ENCODE data around the gene PRRT1B. TPM values are rescaled to one million over a fixed set of nuclear protein-coding genes. Genes with fewer than 3 reads are reported as not detected.
A peak's percentile ranks its signal among the peaks of the same experiment; 100 is the strongest.

The PRRT1B gene
- total RNA-seq, 1 donor from 2014 or later = not detected

GRCh38 chr9:131528886-131529505 is 16.3 kb upstream of the PRRT1B start:
- Mint-ChIP-seq H3K4me1 (peaks cover 7% of the 10 kb centered on the region), H3K36me3 (peaks cover 18% of the 10 kb centered on the region), H3K27ac (no peak overlapping the region), H3K27me3 (ENCODE audit: low read depth) (no peaks in the 10 kb centered on the region), H3K9me3 (no peaks in the 10 kb centered on the region), H3K4me3 (peak overlapping the region; percentile 80)
- DNase-seq (ENCODE audit: low spot score in 2 of 2, unreplicated experiment in 2 of 2) = no peak
- TF ChIP-seq CTCF (IDR thresholded peaks at IDR 0.05; ENCODE audit: unreplicated experiment) = no peak

- Mint-ChIP-seq H3K4me1 (peaks cover 7% of the 10 kb centered on the region), H3K27ac (peak overlapping the region; percentile 67), H3K36me3 (peaks cover 15% of the 10 kb centered on the region), H3K9me3 (no peaks in the 10 kb centered on the region), H3K4me3 (peak overlapping the region; percentile 80), H3K27me3 (ENCODE audit: low read depth) (no peaks in the 10 kb centered on the region)
- TF ChIP-seq CTCF (IDR thresholded peaks at IDR 0.05; ENCODE audit: unreplicated experiment) = no peak
- no peak for DNase-seq (ENCODE audit: low spot score in 2 of 2, unreplicated experiment in 2 of 2)
These were observed 15.5 kb upstream of the PRRT1B start for GRCh38 chr9:131529597-131530545.

GRCh38 chr9:131530546-131530919 is 14.8 kb upstream of the PRRT1B start:
- Mint-ChIP-seq H3K36me3 (peaks cover 15% of the 10 kb centered on the region), H3K27ac (peak overlapping the region; percentile 67)

GRCh38 chr9:131530920-131531832 is 14.1 kb upstream of the PRRT1B start, which contains the start of gene UCK1:
UCK1 (minus strand) TSS chr9:131531263; CDS start chr9:131531174, 89 bp downstream.
- no peaks in the 10 kb centered on the region for H3K9me3 Mint-ChIP-seq
- peak within 1 kb of the TSS; percentile 80 for H3K4me3 Mint-ChIP-seq
- H3K36me3 Mint-ChIP-seq = peaks cover 14% of the 10 kb centered on the region
- H3K4me1 Mint-ChIP-seq = peaks cover 7% of the 10 kb centered on the region
- no peak for TF ChIP-seq CTCF (IDR thresholded peaks at IDR 0.05; ENCODE audit: unreplicated experiment)
- H3K27ac Mint-ChIP-seq = peak within 1 kb of the TSS; percentile 67
- peak; percentile 75 to 78 for DNase-seq (ENCODE audit: low spot score in 2 of 2, unreplicated experiment in 2 of 2)
- H3K27me3 Mint-ChIP-seq (ENCODE audit: low read depth) = no peaks in the 10 kb centered on the region

More at GRCh38 chr9:131530546-131530919, 14.8 kb upstream of the PRRT1B start:
- no peak for TF ChIP-seq CTCF (IDR thresholded peaks at IDR 0.05; ENCODE audit: unreplicated experiment)
- Mint-ChIP-seq H3K9me3 (no peaks in the 10 kb centered on the region), H3K27me3 (ENCODE audit: low read depth) (no peaks in the 10 kb centered on the region), H3K4me3 (peak overlapping the region; percentile 80), H3K4me1 (peaks cover 7% of the 10 kb centered on the region)
- DNase-seq (ENCODE audit: low spot score in 2 of 2, unreplicated experiment in 2 of 2) = peak in 1 of 2 experiments; percentile 61

- Mint-ChIP-seq H3K4me3 (no peak overlapping the region), H3K9me3 (no peaks in the 10 kb centered on the region), H3K27me3 (ENCODE audit: low read depth) (no peaks in the 10 kb centered on the region), H3K27ac (no peak overlapping the region), H3K36me3 (no peaks in the 10 kb centered on the region), H3K4me1 (peaks cover 6% of the 10 kb centered on the region)
- TF ChIP-seq CTCF (IDR thresholded peaks at IDR 0.05; ENCODE audit: unreplicated experiment) = no peak
- DNase-seq (ENCODE audit: low spot score in 2 of 2, unreplicated experiment in 2 of 2) = no peak
These were observed 10.5 kb upstream of the PRRT1B start for GRCh38 chr9:131534721-131535237.
